ENCODE measurements around the gene KATNBL1. TPM values are rescaled to one million over a fixed set of nuclear protein-coding genes. Genes with fewer than 3 reads are reported as not detected.

KATNBL1 gene
- total RNA-seq, 1 donor from 2014 or later = 37.9 TPM

- no peak for DNase-seq
- no peaks in the 10 kb centered on the region for H3K4me1 ChIP-seq
- H3K9me3 ChIP-seq = no peaks in the 10 kb centered on the region
- no peak overlapping the region for H3K4me3 ChIP-seq
- no peak for ATAC-seq
- no peaks in the 10 kb centered on the region for H3K36me3 ChIP-seq
- intact Hi-C loops (cut with DNase I) = no loop called here
- no peaks in the 10 kb centered on the region for H3K27me3 ChIP-seq
- TF ChIP-seq CTCF (IDR thresholded peaks at IDR 0.05) = no peak
- no peak overlapping the region for H3K27ac ChIP-seq
These were observed 76.4 kb downstream of the KATNBL1 start for GRCh38 chr15:34133511-34133910.

GRCh38 chr15:34132881-34133280 is 77.0 kb downstream of the KATNBL1 start:
- Histone ChIP-seq H3K36me3 (no peaks in the 10 kb centered on the region), H3K4me1 (no peaks in the 10 kb centered on the region), H3K27me3 (no peaks in the 10 kb centered on the region), H3K27ac (no peak overlapping the region), H3K9me3 (no peaks in the 10 kb centered on the region), H3K4me3 (no peak overlapping the region)
- ATAC-seq (no peak), DNase-seq (no peak)
- intact Hi-C loops (cut with DNase I) = no loop called here
- no peak for TF ChIP-seq CTCF (IDR thresholded peaks at IDR 0.05)

- no peak for TF ChIP-seq CTCF (IDR thresholded peaks at IDR 0.05)
- Histone ChIP-seq H3K27ac (no peak overlapping the region), H3K27me3 (no peaks in the 10 kb centered on the region), H3K36me3 (no peaks in the 10 kb centered on the region), H3K9me3 (no peaks in the 10 kb centered on the region), H3K4me3 (no peak overlapping the region), H3K4me1 (no peaks in the 10 kb centered on the region)
- ATAC-seq = no peak
- intact Hi-C loops (cut with DNase I) = no loop called here
- DNase-seq = no peak
These were observed 81.0 kb downstream of the KATNBL1 start for GRCh38 chr15:34128898-34129297.

GRCh38 chr15:34126522-34126921 is 83.4 kb downstream of the KATNBL1 start:
- ATAC-seq (no peak), DNase-seq (no peak)
- H3K4me1 ChIP-seq = no peaks in the 10 kb centered on the region
- no peak overlapping the region for H3K4me3 ChIP-seq
- no peak for TF ChIP-seq CTCF (IDR thresholded peaks at IDR 0.05)
- no peaks in the 10 kb centered on the region for H3K9me3 ChIP-seq
- intact Hi-C loops (cut with DNase I) = no loop called here
- H3K27ac ChIP-seq = no peak overlapping the region
- no peaks in the 10 kb centered on the region for H3K36me3 ChIP-seq
- no peaks in the 10 kb centered on the region for H3K27me3 ChIP-seq

GRCh38 chr15:34125945-34126344 is 84.0 kb downstream of the KATNBL1 start:
- intact Hi-C loops (cut with DNase I) = no loop called here
- Histone ChIP-seq H3K9me3 (no peaks in the 10 kb centered on the region), H3K4me3 (no peak overlapping the region), H3K4me1 (no peaks in the 10 kb centered on the region), H3K27me3 (no peaks in the 10 kb centered on the region), H3K27ac (no peak overlapping the region), H3K36me3 (no peaks in the 10 kb centered on the region)
- DNase-seq (no peak), ATAC-seq (no peak)
- TF ChIP-seq CTCF (IDR thresholded peaks at IDR 0.05) = no peak

GRCh38 chr15:34124651-34125050 is 85.2 kb downstream of the KATNBL1 start:
- DNase-seq (no peak), ATAC-seq (no peak)
- H3K4me1 ChIP-seq = no peaks in the 10 kb centered on the region
- H3K27me3 ChIP-seq = no peaks in the 10 kb centered on the region
- no peaks in the 10 kb centered on the region for H3K36me3 ChIP-seq
- H3K9me3 ChIP-seq = no peaks in the 10 kb centered on the region
- H3K27ac ChIP-seq = no peak overlapping the region
- intact Hi-C loops (cut with DNase I) = no loop called here
- no peak overlapping the region for H3K4me3 ChIP-seq
- no peak for TF ChIP-seq CTCF (IDR thresholded peaks at IDR 0.05)

Measured in upper lobe of right lung (tissue), 1 donor.